Right atrium auricular region (tissue), 2 donors: Measurements from ENCODE around the gene FAM13C. TPM values are rescaled to one million over a fixed set of nuclear protein-coding genes. Genes with fewer than 3 reads are reported as not detected.

Source experiments
- DNase-seq: peaks from one replicate; pipeline ENCODE4 v3.0.0-alpha.2; 2019; ENCODE audit warnings: low spot score
- H3K27ac ChIP-seq, 2 donors: fragments of 200-600 bp; sonication (generic); 1 replicate in 1 of 2; 2 replicates in 1 of 2; pipeline ENCODE4 v1.5.1; 2016 to 2019
- H3K27me3 ChIP-seq, 2 donors: fragments of 200-600 bp; sonication (generic); one replicate each; pipeline versions ENCODE4 v1.5.1 to v1.6.0; 2017 to 2019
- H3K36me3 ChIP-seq: fragments of 200-600 bp; sonication (generic); one replicate; pipeline ENCODE4 v1.5.1; 2016
- H3K4me1 ChIP-seq, 2 donors: fragments of 200-600 bp; sonication (generic); one replicate each; pipeline versions ENCODE4 v1.5.1 to v1.6.0; 2017 to 2019
- H3K4me3 ChIP-seq, 2 donors: fragments of 200-600 bp; sonication (generic); 1 replicate in 1 of 2; 2 replicates in 1 of 2; pipeline ENCODE4 v1.5.1; 2017 to 2019; ENCODE audit warnings: mild to moderate bottlenecking in 1 of 2, moderate library complexity in 1 of 2
- H3K9me3 ChIP-seq, 2 donors: fragments of 200-600 bp; sonication (generic); one replicate each; pipeline ENCODE4 v1.5.1; 2019
- CTCF ChIP-seq, 2 donors: fragments of 200-600 bp; sonication (generic); IDR thresholded peaks; one replicate each; pipeline ENCODE4 v1.5.1; 2019; ENCODE audit warnings: antibody characterized with exemption in 2 of 2
- total RNA-seq, 2 donors: library from RNA; depleted of rRNA; stranded (reverse); fragments of >200 nt; gene quantifications; one replicate each; pipeline ENCODE4 v1.1.0, GENCODE V29; 2016

FAM13C gene
- total RNA-seq, 2 donors from 2014 or later = 3.8 to 4.4 TPM

- no peaks in the 10 kb centered on the region for H3K9me3 ChIP-seq
- peaks cover 0 to 6% of the 10 kb centered on the region in 2 donors for H3K4me1 ChIP-seq
- DNase-seq = no peak
- no peak overlapping the region for H3K27ac ChIP-seq
- H3K27me3 ChIP-seq = no peaks in the 10 kb centered on the region
- no peak for TF ChIP-seq CTCF (IDR thresholded peaks at IDR 0.05)
- H3K4me3 ChIP-seq = no peak overlapping the region
- H3K36me3 ChIP-seq = no peaks in the 10 kb centered on the region
Measured at GRCh38 chr10:59303018-59303417, 59.3 kb downstream of the FAM13C start.

GRCh38 chr10:59302381-59302780 is 60.0 kb downstream of the FAM13C start:
- H3K4me3 ChIP-seq = no peak overlapping the region
- H3K27me3 ChIP-seq = no peaks in the 10 kb centered on the region
- H3K4me1 ChIP-seq = peaks cover 0 to 4% of the 10 kb centered on the region in 2 donors
- no peaks in the 10 kb centered on the region for H3K36me3 ChIP-seq
- no peak for DNase-seq
- H3K9me3 ChIP-seq = no peaks in the 10 kb centered on the region
- no peak for TF ChIP-seq CTCF (IDR thresholded peaks at IDR 0.05)
- H3K27ac ChIP-seq = no peak overlapping the region

GRCh38 chr10:59301067-59301754 is 61.1 kb downstream of the FAM13C start:
- H3K9me3 ChIP-seq = no peaks in the 10 kb centered on the region
- H3K27ac ChIP-seq = no peak overlapping the region
- peaks cover 0 to 4% of the 10 kb centered on the region in 2 donors for H3K4me1 ChIP-seq
- H3K27me3 ChIP-seq = no peaks in the 10 kb centered on the region
- no peak for TF ChIP-seq CTCF (IDR thresholded peaks at IDR 0.05)
- DNase-seq = no peak
- H3K4me3 ChIP-seq = no peak overlapping the region
- H3K36me3 ChIP-seq = no peaks in the 10 kb centered on the region

GRCh38 chr10:59300386-59300785 is 62.0 kb downstream of the FAM13C start:
- TF ChIP-seq CTCF (IDR thresholded peaks at IDR 0.05) = no peak
- DNase-seq = no peak
- Histone ChIP-seq H3K27ac (no peak overlapping the region), H3K9me3 (no peaks in the 10 kb centered on the region), H3K27me3 (no peaks in the 10 kb centered on the region), H3K36me3 (no peaks in the 10 kb centered on the region), H3K4me1 (peaks cover 0 to 4% of the 10 kb centered on the region in 2 donors), H3K4me3 (no peak overlapping the region)

- H3K36me3 ChIP-seq = no peaks in the 10 kb centered on the region
- H3K27me3 ChIP-seq = no peaks in the 10 kb centered on the region
- no peak for DNase-seq
- no peak overlapping the region for H3K4me3 ChIP-seq
- H3K4me1 ChIP-seq = peaks cover 0 to 4% of the 10 kb centered on the region in 2 donors
- no peak overlapping the region for H3K27ac ChIP-seq
- no peaks in the 10 kb centered on the region for H3K9me3 ChIP-seq
- no peak for TF ChIP-seq CTCF (IDR thresholded peaks at IDR 0.05)
Measured at GRCh38 chr10:59299933-59300332, 62.4 kb downstream of the FAM13C start.

- peaks cover 0 to 6% of the 10 kb centered on the region in 2 donors for H3K4me1 ChIP-seq
- no peaks in the 10 kb centered on the region for H3K27me3 ChIP-seq
- no peaks in the 10 kb centered on the region for H3K9me3 ChIP-seq
- no peak overlapping the region for H3K4me3 ChIP-seq
- no peak for DNase-seq
- H3K27ac ChIP-seq = no peak overlapping the region
- TF ChIP-seq CTCF (IDR thresholded peaks at IDR 0.05) = no peak
- no peaks in the 10 kb centered on the region for H3K36me3 ChIP-seq
Measured at GRCh38 chr10:59290448-59290847, 71.9 kb downstream of the FAM13C start.
